Heart right ventricle (tissue), 16 donors: ENCODE measurements around the gene TBC1D4. TPM values are rescaled to one million over a fixed set of nuclear protein-coding genes. Genes with fewer than 3 reads are reported as not detected.

ENCODE experiments used
- ATAC-seq, 8 donors: fragments of 200-7000 bp; cut with Tn5 transposase; one replicate each; pipeline ENCODE4 v1.9.1; 2020; ENCODE audit warnings: mild to moderate bottlenecking in 8 of 8, moderate library complexity in 8 of 8, moderate number of reproducible peaks in 1 of 8
- DNase-seq, 2 donors: peaks; one replicate each; pipeline ENCODE4 v3.0.0-alpha.2; 2020
- H3K27ac ChIP-seq, 10 donors: fragments of 200-600 bp; sonication (generic) in 2 of 10; one replicate each; pipeline versions ENCODE4 v1.5.0 to v1.8.0; 2020 to 2022; ENCODE audit warnings: mild to moderate bottlenecking in 3 of 10
- H3K27me3 ChIP-seq, 7 donors: fragments of 200-600 bp; one replicate each; pipeline ENCODE4 v1.8.0; 2021 to 2022; ENCODE audit warnings: mild to moderate bottlenecking in 2 of 7
- H3K36me3 ChIP-seq, 9 donors: fragments of 200-600 bp; sonication (generic) in 1 of 9; one replicate each; pipeline versions ENCODE4 v1.5.0 to v1.8.0; 2020 to 2022; ENCODE audit warnings: mild to moderate bottlenecking in 2 of 9
- H3K4me1 ChIP-seq, 9 donors: fragments of 200-600 bp; sonication (generic) in 1 of 9; one replicate each; pipeline versions ENCODE4 v1.5.0 to v1.8.0; 2020 to 2022; ENCODE audit warnings: mild to moderate bottlenecking in 4 of 9
- H3K4me3 ChIP-seq, 10 donors: fragments of 200-600 bp; sonication (generic) in 2 of 10; one replicate each; pipeline versions ENCODE4 v1.5.0 to v1.8.0; 2020 to 2022; ENCODE audit warnings: mild to moderate bottlenecking in 7 of 10, moderate library complexity in 2 of 10
- H3K9me3 ChIP-seq, 11 donors: fragments of 200-600 bp in 10 of 11; sonication (generic) in 2 of 11; one replicate each; pipeline versions ENCODE4 v1.5.0 to v1.8.0; 2013 to 2022; ENCODE audit warnings: mild to moderate bottlenecking in 2 of 11, control low read depth in 1 of 11, moderate library complexity in 1 of 11
- CTCF ChIP-seq, 9 donors: fragments of 200-600 bp; sonication (generic) in 2 of 9; IDR thresholded peaks; one replicate each; pipeline versions ENCODE4 v1.5.0 to v1.8.0; 2021 to 2022; ENCODE audit warnings: antibody characterized with exemption in 9 of 9, mild to moderate bottlenecking in 5 of 9, moderate library complexity in 1 of 9
- WGBS, 2 donors: extraction: QIAGEN DNeasy Blood & Tissue Kit; methylation state at CpG; one replicate each; pipeline ENCODE4 v1.1.7; 2013; ENCODE audit warnings: inconsistent platforms in 1 of 2; 5-methylcytosine and 5-hydroxymethylcytosine counted together
- intact Hi-C, 10 donors: fragments of 100-400 bp; cut with DNase I; formaldehyde crosslinking; loops; one replicate each; pipeline versions ENCODE4 v1.11.1 to v1.14.2; 2022
- polyA plus RNA-seq, 2 donors: library from polyadenylated mRNA; stranded (reverse); fragments of 200-250 nt; gene quantifications; one replicate each; pipeline ENCODE4 v1.2.3, GENCODE V29; 2013
- total RNA-seq, 10 donors: library from RNA; stranded (reverse); fragmentation: NEBNext Ultra II Directional in 3 of 10; extraction: Animal tissue kit (Norgen Biotek cat#: 25700) in 3 of 10; gene quantifications; one replicate each; pipeline versions ENCODE4 v1.2.1 to v1.2.4, GENCODE V29; 2021 to 2023
- donor health status: Arrhythmogenic right ventricular cardiomyopathy.
- donor health status: ischemic (EF 13 %, LVEDD 7.1; RV severe dilation, severe dysfunction).
- donor health status: healthy with polysubstance abuse.
- donor health status: DM: no; HTN: yes; CAD: no.
- donor health status: DM: no; HTN: no; CAD: no.
- donor health status: ischemic (EF 25% LVEDD 6.9; RV normal size, moderate dysfunction).
- donor health status: ischemic (EF 25% LVEDD 5.7; RV mildly dilated, moderate dysfunction).
- donor health status: healthy.
- donor health status: DM: yes; HTN: yes; CAD: no.
- donor health status: Ischemic cardiomyopathy.
- donor health status: ischemic (EF 35%, LVEDD 5.7; RV mildly dilated, moderate dysfunction).
- donor health status: nonischemic (EF 11% LVEDD 7.7; RV severe dilation, severe dysfunction).
- donor health status: DM: yes; HTN: yes; CAD: no.
- donor health status: PGD.
- donor health status: ischemic (EF 29% LVEDD 5.4; RV normal size, mild dysfunction).
- donor health status: nonischemic (EF 23%, LVEDD 6.1; RV moderate dilation, normal function).

The TBC1D4 gene
- total and polyA plus RNA-seq, 12 donors, result 10.1 to 124 (median 93.5) TPM

- DNase-seq (no peak), ATAC-seq (peak in 7 of 8 donors; percentile 34 to 60 (median 52))
- H3K4me3 ChIP-seq, result no peak overlapping the region
- intact Hi-C loops, result no loop called here
- no peaks in the 10 kb centered on the region for H3K9me3 ChIP-seq
- H3K36me3 ChIP-seq, result peaks cover 0 to 44% (median 0%) of the 10 kb centered on the region in 9 donors
- no peaks in the 10 kb centered on the region for H3K27me3 ChIP-seq
- H3K4me1 ChIP-seq, result peaks cover 0 to 51% (median 14%) of the 10 kb centered on the region in 9 donors
- WGBS, 2 donors, result 76 to 81% methylated on average over 6 of the region's 6 CpGs
- H3K27ac ChIP-seq, result no peak overlapping the region
- TF ChIP-seq CTCF (IDR thresholded peaks at IDR 0.05), result peak in 7 of 9 donors; percentile 52 to 66 (median 55)
These were observed 124.2 kb downstream of the TBC1D4 start for GRCh38 chr13:75357576-75358289.

GRCh38 chr13:75356421-75356820 lies 125.5 kb downstream of the TBC1D4 start:
- WGBS, 2 donors, result 85 to 86% methylated on average over 3 of the region's 3 CpGs
- intact Hi-C loops, result no loop called here
- H3K9me3 ChIP-seq, result no peaks in the 10 kb centered on the region
- H3K4me3 ChIP-seq, result no peak overlapping the region
- H3K4me1 ChIP-seq, result peaks cover 0 to 44% (median 14%) of the 10 kb centered on the region in 9 donors
- no peak for ATAC-seq
- DNase-seq, result no peak
- H3K27me3 ChIP-seq, result no peaks in the 10 kb centered on the region
- H3K27ac ChIP-seq, result peak overlapping the region in 1 of 10 donors; percentile 8
- no peak for TF ChIP-seq CTCF (IDR thresholded peaks at IDR 0.05)
- H3K36me3 ChIP-seq, result peaks cover 0 to 47% (median 0%) of the 10 kb centered on the region in 9 donors

- H3K27ac ChIP-seq, result peak overlapping the region in 3 of 10 donors; percentile 2 to 29 (median 11)
- H3K27me3 ChIP-seq, result no peaks in the 10 kb centered on the region
- intact Hi-C loops, result no loop called here
- peaks cover 0 to 47% (median 0%) of the 10 kb centered on the region in 9 donors for H3K36me3 ChIP-seq
- H3K9me3 ChIP-seq, result no peaks in the 10 kb centered on the region
- ATAC-seq (no peak), DNase-seq (no peak)
- H3K4me3 ChIP-seq, result no peak overlapping the region
- peaks cover 0 to 44% (median 14%) of the 10 kb centered on the region in 9 donors for H3K4me1 ChIP-seq
- no peak for TF ChIP-seq CTCF (IDR thresholded peaks at IDR 0.05)
These were observed 126.4 kb downstream of the TBC1D4 start for GRCh38 chr13:75355609-75356008.

GRCh38 chr13:75353781-75354193 lies 128.2 kb downstream of the TBC1D4 start:
- no peak for TF ChIP-seq CTCF (IDR thresholded peaks at IDR 0.05)
- 44 to 68% methylated on average over 6 of the region's 6 CpGs for WGBS, 2 donors
- H3K9me3 ChIP-seq, result no peaks in the 10 kb centered on the region
- DNase-seq (no peak), ATAC-seq (peak in 7 of 8 donors; percentile 47 to 79 (median 71))
- H3K27ac ChIP-seq, result peak overlapping the region in 6 of 10 donors; percentile 16 to 62 (median 48)
- peaks cover 0 to 41% (median 0%) of the 10 kb centered on the region in 9 donors for H3K36me3 ChIP-seq
- no peaks in the 10 kb centered on the region for H3K27me3 ChIP-seq
- no peak overlapping the region for H3K4me3 ChIP-seq
- peaks cover 0 to 45% (median 17%) of the 10 kb centered on the region in 9 donors for H3K4me1 ChIP-seq
- intact Hi-C loops, result no loop called here
